K562 (cell line): Measurements from ENCODE around the gene DDX54. TPM values are rescaled to one million over a fixed set of nuclear protein-coding genes. Genes with fewer than 3 reads are reported as not detected.

Experiments used
- AFF1 ChIP-seq, 2 experiments: fragments of 450-650 bp; IDR thresholded peaks; 2 replicates each; pipeline ENCODE4 v1.6.1; 2018; ENCODE audit warnings: mild to moderate bottlenecking in 2 of 2, low read depth in 1 of 2; ENCODE audit not compliant: partially characterized antibody in 2 of 2
- E2F5 ChIP-seq: sonication (generic); formaldehyde crosslinking; IDR thresholded peaks from 2 replicates; pipeline ENCODE4 v1.8.0; 2022; ENCODE audit warnings: mild to moderate bottlenecking, missing genetic modification reagents
- GTF3C2 ChIP-seq: IDR thresholded peaks from 3 replicates; pipeline ENCODE4 v1.6.1; 2011; ENCODE audit warnings: borderline replicate concordance, mild to moderate bottlenecking, moderate library complexity; ENCODE audit not compliant: insufficient read length; ENCODE audit errors: extremely low read depth
- HMG20B ChIP-seq: fragments of 250-450 bp; sonication (Bioruptor Pico); IDR thresholded peaks from 2 replicates; pipeline ENCODE4 v1.5.0; 2021; ENCODE audit warnings: mild to moderate bottlenecking
- NR3C1 ChIP-seq: sonication (generic); formaldehyde crosslinking; IDR thresholded peaks from 2 replicates; pipeline ENCODE4 v1.8.1; 2022; ENCODE audit warnings: missing genetic modification reagents
- NR4A1 ChIP-seq, 2 experiments: fragments of 250-450 bp in 1 of 2; fragments of 450-650 bp in 1 of 2; sonication (Bioruptor Pico) in 1 of 2; IDR thresholded peaks; 2 replicates each; pipeline versions ENCODE4 v1.4.0 to v1.6.1; 2016 to 2020; ENCODE audit warnings: mild to moderate bottlenecking in 2 of 2, missing compliant biosample characterization in 1 of 2, missing genetic modification characterization in 1 of 2, moderate library complexity in 1 of 2
- RBFOX2 ChIP-seq: fragments of 200-400 bp; formaldehyde crosslinking; IDR thresholded peaks from 2 replicates; pipeline ENCODE4 v1.6.1; 2017; ENCODE audit warnings: low read depth, mild to moderate bottlenecking, low read length, moderate library complexity
- RUNX1 ChIP-seq: sonication (generic); IDR thresholded peaks from 2 replicates; pipeline ENCODE4 v1.6.1; 2016; ENCODE audit warnings: antibody characterized with exemption, low read depth
- SIN3B ChIP-seq: fragments of 450-650 bp; IDR thresholded peaks from 2 replicates; pipeline ENCODE4 v1.6.1; 2017; ENCODE audit warnings: low read depth, mild to moderate bottlenecking, moderate library complexity
- XRCC4 ChIP-seq: IDR thresholded peaks from one replicate; pipeline ENCODE4 v1.6.1; 2011; ENCODE audit not compliant: insufficient read depth, insufficient read length; ENCODE audit errors: extremely low read depth
- ZMIZ1 ChIP-seq, 2 experiments: fragments of 150-350 bp in 1 of 2; IDR thresholded peaks; 2 replicates each; pipeline ENCODE4 v1.6.1; 2012 to 2016; ENCODE audit warnings: low read depth in 2 of 2, low read length in 2 of 2, mild to moderate bottlenecking in 1 of 2, moderate library complexity in 1 of 2
- polyA plus RNA-seq, 8 experiments: library from polyadenylated mRNA; depleted of rRNA in 4 of 8; stranded (reverse) in 5 of 8; unstranded in 3 of 8; fragments of >200 nt; fragmentation: Nextera tagmentation in 2 of 8; fragmentation: Illumina TruSeq in 1 of 8; extraction: Ambion mirVana in 2 of 8; extraction: Trizol in 1 of 8; gene quantifications; 2 replicates each; pipeline versions ENCODE4 v1.2.1 to v1.2.3, GENCODE V29; 2011 to 2014; ENCODE audit warnings: inconsistent platforms in 1 of 8, missing spikeins in 1 of 8
- total RNA-seq, 7 experiments: library from RNA; depleted of rRNA in 6 of 7; stranded (reverse); fragments of >200 nt in 6 of 7; fragmentation: Illumina TruSeq in 2 of 7; extraction: Trizol in 2 of 7; gene quantifications; 2 replicates each; pipeline versions ENCODE4 v1.2.1 to v1.2.3, GENCODE V29; 2011 to 2021; ENCODE audit warnings: low replicate concordance in 1 of 7

DDX54 gene
- total and polyA plus RNA-seq, 9 of the 15 experiments (the other 6 are each of a cell fraction or from before 2014, with no cell fraction given): 1.4 to 135 (median 51.4) TPM

GRCh38 chr12:113221181-113221996 is 36.1 kb upstream of the DDX54 start, which contains the start of gene TPCN1 (continued):
- TF ChIP-seq NR4A1 (CRISPR knock-in tag; IDR thresholded peaks at IDR 0.05) (no peak), NR4A1 (tag; IDR thresholded peaks at IDR 0.05) (no peak), XRCC4 (no peak), NR3C1 (CRISPR knock-in tag) (0 out of 2 replicates have a peak, but pooled peaks have one; percentile 40), HMG20B (CRISPR knock-in tag) (no peak), AFF1 (IDR thresholded peaks at IDR 0.05; ENCODE audit: low read depth in 1 of 2, partially characterized antibody in 2 of 2) (peak in 1 of 2 experiments; percentile 12), RUNX1 (no peak), SIN3B (peak; percentile 63), E2F5 (CRISPR knock-in tag) (no peak), GTF3C2 (no peak), RBFOX2 (peak; percentile 97), ZMIZ1 (IDR thresholded peaks at IDR 0.05; ENCODE audit: low read depth in 2 of 2, low read length in 2 of 2) (peak in 1 of 2 experiments; percentile 58; a peak in 1 of 4 replicates)
